Brain pericyte (primary cell): ENCODE results near the gene SMARCE1.

ENCODE experiments used
- DNase-seq: peaks from one replicate; pipeline ENCODE4 v3.0.0-alpha.2; 2012; ENCODE audit warnings: low read depth, low spot score

SMARCE1 gene

GRCh38 chr17:40582328-40582901 is 65.2 kb downstream of the SMARCE1 start:
- DNase-seq: no peak

- DNase-seq: no peak
These were observed 67.5 kb downstream of the SMARCE1 start for GRCh38 chr17:40580140-40580539.

- no peak for DNase-seq
These were observed 68.1 kb downstream of the SMARCE1 start for GRCh38 chr17:40579471-40579870.

- no peak for DNase-seq
These were observed 70.0 kb downstream of the SMARCE1 start for GRCh38 chr17:40577611-40578065.

- no peak for DNase-seq
These were observed 71.4 kb downstream of the SMARCE1 start for GRCh38 chr17:40576113-40576740.
